ENCODE measurements around the gene ORAI2.

The ORAI2 gene

GRCh38 chr7:102468478-102469350, 35.3 kb downstream of the ORAI2 start:
- H3K4me3 ChIP-seq (ENCODE audit: low read depth, low read length), result no peak overlapping the region
- TF ChIP-seq CTCF (conservative IDR thresholded peaks at IDR 0.05; ENCODE audit: low read depth, low read length), result no peak
- DNase-seq (ENCODE audit: low read depth), result no peak

DNA sequence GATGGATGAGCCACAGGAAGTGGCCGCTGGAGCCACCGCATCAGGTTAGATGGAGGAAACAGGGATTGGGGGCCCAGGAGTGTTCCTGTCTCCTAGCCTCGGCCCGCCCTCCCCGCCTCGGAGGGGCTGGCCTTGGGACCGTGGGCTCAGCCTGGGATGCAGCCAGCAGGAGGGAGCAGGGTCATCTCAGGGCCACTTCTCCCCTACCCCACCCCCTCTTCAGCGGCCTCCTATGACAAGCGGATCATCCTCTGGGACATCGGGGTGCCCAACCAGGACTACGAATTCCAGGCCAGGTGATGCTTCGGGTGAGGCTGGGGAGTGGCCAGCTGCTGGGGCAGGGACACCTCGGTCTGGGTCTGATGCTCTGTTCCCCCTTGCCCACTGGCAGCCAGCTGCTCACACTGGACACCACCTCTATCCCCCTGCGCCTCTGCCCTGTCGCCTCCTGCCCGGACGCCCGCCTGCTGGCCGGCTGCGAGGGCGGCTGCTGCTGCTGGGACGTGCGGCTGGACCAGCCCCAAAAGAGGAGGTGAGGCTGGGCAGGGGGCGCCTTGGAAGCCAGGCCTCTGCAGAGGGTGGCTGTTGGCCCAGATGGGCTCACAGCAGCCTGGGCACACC, 36.1 kb downstream of the ORAI2 start:
- TF ChIP-seq CTCF (conservative IDR thresholded peaks at IDR 0.05; ENCODE audit: low read depth, low read length), result no peak
- H3K4me3 ChIP-seq (ENCODE audit: low read depth, low read length), result no peak overlapping the region
- DNase-seq (ENCODE audit: low read depth), result no peak

GRCh38 chr7:102469972-102470825, 36.8 kb downstream of the ORAI2 start:
- no peak for DNase-seq (ENCODE audit: low read depth)
- H3K4me3 ChIP-seq (ENCODE audit: low read depth, low read length), result no peak overlapping the region

DNA sequence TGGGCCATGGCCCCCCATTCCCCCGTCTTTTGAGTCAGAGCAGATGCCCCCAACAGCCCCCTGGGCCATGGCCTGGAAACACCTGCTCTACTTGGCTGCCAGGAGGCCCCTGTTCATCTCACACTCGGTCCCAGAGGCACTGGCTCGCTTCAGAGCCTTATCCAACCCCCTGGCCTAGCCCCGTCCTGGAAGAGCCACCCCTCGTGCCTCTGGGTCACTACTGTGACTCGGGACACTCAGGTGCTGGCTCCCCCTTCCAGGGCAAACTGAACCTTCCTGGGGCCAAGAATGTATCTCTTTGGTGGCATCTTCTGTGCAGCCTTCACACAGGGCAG, 38.4 kb downstream of the ORAI2 start:
- DNase-seq (ENCODE audit: low read depth), result no peak
- no peak overlapping the region for H3K4me3 ChIP-seq (ENCODE audit: low read depth, low read length)
- TF ChIP-seq CTCF (conservative IDR thresholded peaks at IDR 0.05; ENCODE audit: low read depth, low read length), result no peak

More at GRCh38 chr7:102469972-102470825, 36.8 kb downstream of the ORAI2 start:
- TF ChIP-seq CTCF (conservative IDR thresholded peaks at IDR 0.05; ENCODE audit: low read depth, low read length), result no peak

- no peak overlapping the region for H3K4me3 ChIP-seq (ENCODE audit: low read depth, low read length)
- no peak for TF ChIP-seq CTCF (conservative IDR thresholded peaks at IDR 0.05; ENCODE audit: low read depth, low read length)
- no peak for DNase-seq (ENCODE audit: low read depth)
Observed at GRCh38 chr7:102472126-102473041, 39.0 kb downstream of the ORAI2 start.
